ENCODE data around the gene PPP1R9A.

Gene PPP1R9A

DNA sequence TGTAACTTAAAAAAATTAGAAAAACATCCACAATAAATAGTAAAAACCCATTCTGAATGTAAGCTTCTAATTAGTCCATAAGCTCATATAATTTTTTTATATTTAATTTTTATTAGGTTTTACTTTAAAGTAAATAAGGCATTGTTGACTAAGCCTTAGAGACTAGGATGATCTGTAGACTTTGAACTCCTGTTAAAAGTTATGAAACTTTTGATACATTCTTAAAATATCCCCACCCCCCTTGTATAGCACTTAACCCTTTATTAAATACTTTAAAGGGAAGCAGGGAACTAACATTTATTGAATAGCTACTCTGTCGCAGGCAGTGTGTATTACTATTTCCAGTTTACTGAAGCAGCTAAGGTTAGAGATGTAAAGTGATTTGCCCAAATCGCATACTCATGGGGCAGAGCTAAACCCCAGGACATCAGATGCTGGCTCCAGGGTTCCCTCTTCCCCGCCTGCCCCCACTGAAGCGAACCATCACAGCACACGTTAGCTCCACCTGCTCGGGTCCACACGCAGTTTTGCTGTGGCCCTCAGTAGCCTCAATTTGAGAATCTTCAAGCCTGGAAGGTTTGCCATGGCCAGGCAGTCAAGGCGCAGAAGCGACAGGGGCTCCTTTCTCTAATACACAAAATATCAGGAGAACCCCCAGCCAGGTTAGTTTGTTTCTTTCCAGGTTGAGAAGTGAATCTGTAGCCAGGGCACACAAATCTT, 416.2 kb downstream of the PPP1R9A start:
- DNase-seq: no peak

DNA sequence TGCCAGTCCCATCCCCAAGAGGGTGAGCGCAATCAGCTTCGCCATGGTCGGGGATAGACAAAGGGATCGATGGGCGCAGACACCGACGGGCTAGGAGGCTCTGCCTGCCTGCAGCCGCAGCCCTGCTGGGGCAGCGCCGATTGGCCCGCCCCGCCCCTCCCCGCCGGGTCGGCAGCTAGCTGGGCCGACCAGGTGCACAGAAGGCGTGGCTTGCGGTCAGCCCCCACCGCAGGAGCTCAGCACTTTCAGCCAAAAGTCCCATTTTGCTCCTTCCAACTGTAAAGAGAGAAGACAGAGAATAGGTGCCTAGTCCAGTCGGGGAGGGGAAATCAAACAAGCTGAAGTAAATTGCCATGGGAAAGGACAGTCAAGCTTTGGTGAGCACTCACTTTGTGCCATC, 417.0 kb downstream of the PPP1R9A start, which contains the start of gene PON1:
Gene PON1, minus strand, starts transcription at position 102 of the 400 bp plus-strand sequence. Its CDS starts 57 bp downstream, at position 45.
- no peak for DNase-seq

GRCh38 chr7:95327356-95327755, 420.0 kb downstream of the PPP1R9A start:
- DNase-seq: no peak

- DNase-seq: peak; percentile 29
Observed at GRCh38 chr7:95330204-95330960, 423.0 kb downstream of the PPP1R9A start.

DNA sequence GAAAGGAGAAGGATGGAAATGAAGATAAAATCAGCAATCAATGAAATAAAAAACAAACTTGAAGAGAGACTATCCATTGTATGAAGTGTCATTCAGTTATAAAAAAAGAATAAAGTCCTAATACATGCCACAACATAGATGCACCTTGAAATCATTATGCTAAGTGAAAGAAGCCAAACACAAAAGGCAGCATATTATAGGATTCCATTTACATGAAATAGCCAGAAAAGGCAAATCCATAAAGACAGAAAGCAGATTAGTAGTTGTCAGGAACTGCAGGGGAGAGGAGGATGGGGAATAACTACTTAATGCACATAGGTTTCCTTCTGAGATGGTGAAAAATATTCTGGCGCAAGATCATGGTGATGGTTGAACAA, 423.6 kb downstream of the PPP1R9A start:
- no peak for DNase-seq

- DNase-seq: no peak
Observed at GRCh38 chr7:95334447-95334846, 427.1 kb downstream of the PPP1R9A start.

DNA sequence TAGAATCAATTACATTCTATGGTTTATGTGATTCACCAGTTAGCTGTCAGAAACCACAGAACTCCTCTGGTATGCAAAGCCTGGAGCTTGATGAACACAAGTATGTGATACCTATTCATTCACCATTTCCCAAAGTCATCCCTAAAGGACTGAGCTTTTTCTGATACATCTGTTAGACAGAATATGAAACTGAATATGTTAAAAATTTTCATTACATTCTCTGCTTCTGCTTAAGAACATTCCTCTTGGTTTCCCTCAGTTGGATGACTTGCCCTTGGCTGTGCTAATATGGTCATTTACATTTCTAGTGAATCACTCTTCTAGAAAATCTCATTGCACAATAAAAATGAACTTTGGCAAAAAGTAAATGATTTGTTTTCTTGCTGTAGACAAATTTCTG, 427.7 kb downstream of the PPP1R9A start:
- no peak for DNase-seq

DNA sequence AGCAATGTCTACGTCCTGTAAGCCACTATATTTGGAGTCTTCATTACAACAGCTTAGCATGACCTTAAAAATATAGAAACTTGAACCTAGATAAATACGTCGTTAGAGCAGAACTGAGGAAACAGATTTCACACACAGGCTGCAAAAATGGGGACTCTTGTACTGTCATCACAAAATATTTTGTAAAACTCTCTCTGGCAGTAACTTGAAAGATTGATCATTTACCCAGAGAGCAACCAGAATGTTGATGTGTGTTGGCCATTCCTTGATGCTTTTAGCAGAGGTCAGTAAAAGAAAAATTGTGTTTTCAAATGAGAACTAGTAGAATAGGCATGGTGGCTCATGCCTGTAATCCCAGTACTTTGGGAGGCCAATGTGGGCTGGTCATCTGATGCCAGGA, 431.4 kb downstream of the PPP1R9A start:
- no peak for DNase-seq

DNA sequence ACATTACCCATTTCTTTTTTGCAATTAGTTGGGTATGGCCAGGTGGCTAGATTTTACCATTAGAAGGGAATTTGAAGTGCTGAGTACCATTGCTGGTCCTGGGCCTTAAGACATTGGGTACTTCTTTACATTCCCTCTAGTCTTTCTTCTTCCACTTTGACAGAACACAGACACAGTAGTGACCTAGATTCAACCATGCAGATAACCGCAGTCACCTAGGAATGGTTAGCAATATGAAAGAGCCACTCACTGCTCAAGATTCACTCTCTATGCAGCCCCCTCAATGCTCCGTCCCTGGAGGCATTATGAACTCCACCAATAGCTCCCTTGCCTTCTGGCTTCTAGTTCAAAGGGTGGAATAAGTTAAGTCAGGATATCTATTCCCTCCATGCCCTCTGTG, 433.1 kb downstream of the PPP1R9A start:
- no peak for DNase-seq

DNA sequence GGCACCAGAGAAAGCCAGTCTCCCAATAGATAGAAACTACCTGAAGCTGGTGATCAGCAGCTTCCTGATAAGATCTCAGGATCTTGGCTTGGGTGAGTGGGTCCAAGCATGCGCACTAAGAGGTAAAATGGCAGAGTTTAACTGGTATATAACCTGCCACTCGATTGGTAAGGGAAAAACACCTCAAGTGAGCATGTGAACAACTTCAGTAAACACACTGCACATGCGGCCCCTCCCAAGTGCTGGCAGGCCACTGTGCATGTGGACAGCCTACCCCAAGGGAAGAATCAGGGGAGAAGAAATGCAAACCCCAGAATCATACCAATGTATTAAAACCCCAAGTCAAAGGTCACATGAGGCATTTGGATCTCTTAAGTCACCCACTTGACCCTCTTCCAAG, 434.6 kb downstream of the PPP1R9A start:
- DNase-seq: no peak

DNA sequence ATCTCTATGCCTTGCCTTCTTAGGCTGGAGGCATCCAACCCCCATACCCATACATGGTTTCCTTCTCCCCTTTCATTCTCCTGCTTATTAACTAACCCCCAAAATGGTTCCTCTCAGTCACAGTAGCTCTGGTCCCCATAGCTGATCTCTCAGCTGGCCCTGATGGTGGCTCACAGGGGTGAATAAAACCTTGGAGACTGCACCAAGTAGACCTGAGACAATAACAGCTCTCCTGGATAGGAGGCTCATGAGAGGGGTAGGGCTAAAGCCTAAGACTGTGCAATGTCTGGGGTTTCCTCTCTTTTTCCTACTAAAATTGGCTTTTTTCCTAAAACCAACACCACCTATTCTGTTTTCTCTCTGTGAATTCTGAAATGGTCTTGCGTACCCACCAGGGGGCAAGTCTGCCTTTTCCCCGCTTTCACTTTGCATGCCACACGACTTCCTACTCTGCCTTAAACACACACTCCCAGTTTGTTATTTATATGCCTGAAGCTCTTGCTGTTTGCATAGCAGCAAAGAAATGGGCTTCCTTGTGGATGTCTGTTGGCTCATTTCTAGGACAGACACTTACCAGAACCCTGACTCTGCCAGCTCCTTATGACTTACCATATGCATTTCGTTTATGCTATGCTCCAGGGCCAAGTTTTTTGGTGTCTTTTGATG, 435.4 kb downstream of the PPP1R9A start:
- DNase-seq: no peak
